ENCODE measurements around the gene HDAC7.

The HDAC7 gene

GRCh38 chr12:47748899-47749298 is 70.8 kb downstream of the HDAC7 start:
- no peak for TF ChIP-seq CTCF (IDR thresholded peaks at IDR 0.05; ENCODE audit: extremely low read depth, missing control alignments)
- DNase-seq (ENCODE audit: low spot score), result no peak

GRCh38 chr12:47748507-47748828 is 71.2 kb downstream of the HDAC7 start:
- TF ChIP-seq CTCF (IDR thresholded peaks at IDR 0.05; ENCODE audit: extremely low read depth, missing control alignments), result no peak

GRCh38 chr12:47747596-47748506 is 71.9 kb downstream of the HDAC7 start:
- no peak for TF ChIP-seq CTCF (IDR thresholded peaks at IDR 0.05; ENCODE audit: extremely low read depth, missing control alignments)
- no peak for DNase-seq (ENCODE audit: low spot score)

More at GRCh38 chr12:47748507-47748828, 71.2 kb downstream of the HDAC7 start:
- DNase-seq (ENCODE audit: low spot score), result no peak

- TF ChIP-seq CTCF (IDR thresholded peaks at IDR 0.05; ENCODE audit: extremely low read depth, missing control alignments), result no peak
- no peak for DNase-seq (ENCODE audit: low spot score)
Measured at GRCh38 chr12:47747126-47747525, 72.6 kb downstream of the HDAC7 start.

- DNase-seq (ENCODE audit: low spot score), result no peak
- no peak for TF ChIP-seq CTCF (IDR thresholded peaks at IDR 0.05; ENCODE audit: extremely low read depth, missing control alignments)
Measured at GRCh38 chr12:47746523-47746922, 73.2 kb downstream of the HDAC7 start.

- DNase-seq (ENCODE audit: low spot score), result no peak
- TF ChIP-seq CTCF (IDR thresholded peaks at IDR 0.05; ENCODE audit: extremely low read depth, missing control alignments), result no peak
Measured at GRCh38 chr12:47746073-47746472, 73.6 kb downstream of the HDAC7 start.

- TF ChIP-seq CTCF (IDR thresholded peaks at IDR 0.05; ENCODE audit: extremely low read depth, missing control alignments), result no peak
- DNase-seq (ENCODE audit: low spot score), result no peak
Measured at GRCh38 chr12:47745485-47746041, 74.1 kb downstream of the HDAC7 start.

Measured in GM20000 (cell line).